Loucy (cell line): ENCODE data around the gene HMCN1.

ENCODE experiments used
- CTCF ChIP-seq: fragments of 200-600 bp; sonication (generic); conservative IDR thresholded peaks from 2 replicates; pipeline ENCODE4 v1.5.1; 2014; ENCODE audit warnings: mild to moderate bottlenecking, antibody characterized with exemption, low read length
- EZH2phosphoT487 ChIP-seq: fragments of 200-600 bp; IDR thresholded peaks from 2 replicates; pipeline ENCODE4 v1.6.1; 2018; ENCODE audit warnings: antibody characterized with exemption, mild to moderate bottlenecking, moderate library complexity, borderline replicate concordance

GRCh38 chr1:185804608-185805007 is 70.4 kb downstream of the HMCN1 start:
- TF ChIP-seq CTCF: no peak
- no peak for TF ChIP-seq EZH2phosphoT487
